Hematopoietic multipotent progenitor cell (in vitro differentiated cells): ENCODE results near the gene RXFP1. TPM values are rescaled to one million over a fixed set of nuclear protein-coding genes. Genes with fewer than 3 reads are reported as not detected.

Experiments
- DNase-seq, 3 donors: peaks; one replicate each; pipeline ENCODE4 v3.0.0-alpha.2; 2011 to 2015; ENCODE audit warnings: low read depth in 2 of 3, low spot score in 2 of 3
- total RNA-seq: library from RNA; depleted of rRNA; stranded (reverse); fragments of >200 nt; gene quantifications from one replicate; pipeline ENCODE4 v1.2.3, GENCODE V29; 2012

The RXFP1 gene
- total RNA-seq, 1 donor = 0.27 TPM

- DNase-seq = no peak
Measured at GRCh38 chr4:158540125-158540907, 18.6 kb downstream of the RXFP1 start.

- no peak for DNase-seq
Measured at GRCh38 chr4:158541506-158541905, 19.8 kb downstream of the RXFP1 start.

DNA sequence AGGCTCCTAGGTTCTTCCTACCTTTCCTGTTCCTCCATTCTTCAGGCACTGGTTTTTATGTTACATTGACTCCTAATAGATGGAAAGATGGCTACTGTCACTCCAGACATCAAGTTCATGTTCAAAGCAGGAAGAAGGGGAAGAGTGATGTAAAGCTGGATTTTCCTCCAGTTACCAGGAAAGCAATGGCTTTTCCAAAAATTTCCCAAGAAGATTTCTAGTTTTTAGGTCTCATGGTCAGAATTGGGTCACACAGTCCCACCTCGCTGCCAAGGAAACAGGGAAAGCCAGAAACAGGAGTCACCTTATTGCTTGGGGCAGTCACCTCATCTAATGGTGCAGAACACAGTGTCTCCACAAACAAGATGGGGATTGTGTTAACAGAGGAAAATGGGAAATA, 21.5 kb downstream of the RXFP1 start:
- no peak for DNase-seq

- no peak for DNase-seq
Measured at GRCh38 chr4:158544141-158544540, 22.5 kb downstream of the RXFP1 start.

- DNase-seq = no peak
Measured at GRCh38 chr4:158553364-158553763, 31.7 kb downstream of the RXFP1 start.

DNA sequence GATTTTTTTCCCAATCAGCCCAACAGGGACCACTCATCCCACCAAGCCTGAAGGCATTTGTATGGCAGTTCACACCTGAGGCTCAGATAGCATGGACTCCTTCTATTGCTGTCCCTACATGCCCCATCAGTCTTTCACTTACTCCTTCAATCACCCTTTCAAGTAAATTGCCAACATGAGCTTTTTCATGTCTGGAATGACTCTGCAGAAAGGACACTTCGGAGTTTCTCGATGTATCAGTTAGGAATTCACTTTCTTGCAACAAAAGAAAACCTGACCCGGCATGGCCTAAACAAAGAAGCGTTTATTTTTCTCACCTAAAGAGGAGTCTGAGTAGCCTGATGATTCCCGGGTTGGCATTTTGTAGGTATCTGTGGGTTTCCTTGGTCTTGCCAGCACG, 38.6 kb downstream of the RXFP1 start:
- no peak for DNase-seq

GRCh38 chr4:158566860-158567259, 45.2 kb downstream of the RXFP1 start:
- no peak for DNase-seq

- DNase-seq = no peak
Measured at GRCh38 chr4:158571736-158572135, 50.1 kb downstream of the RXFP1 start.

- DNase-seq = no peak
Measured at GRCh38 chr4:158572608-158573007, 50.9 kb downstream of the RXFP1 start.

DNA sequence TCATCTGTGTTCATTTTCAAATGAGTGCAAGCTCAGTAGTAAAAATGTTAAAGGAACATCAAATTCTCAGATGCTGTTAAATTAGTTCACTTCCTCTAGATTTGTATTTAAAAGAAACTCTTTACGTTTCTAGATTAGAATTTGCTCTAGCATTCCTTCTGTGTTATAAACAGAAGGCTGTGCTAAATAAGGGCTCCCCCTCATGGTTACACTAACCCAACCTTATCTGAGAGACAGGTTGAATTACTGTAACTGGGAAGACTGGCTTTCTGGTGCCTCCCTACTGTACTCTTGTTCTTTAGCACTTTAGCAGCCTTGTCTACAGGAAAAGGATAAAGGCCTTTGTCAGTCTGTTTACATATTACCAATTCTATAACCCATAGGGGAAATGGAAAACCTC, 56.8 kb downstream of the RXFP1 start:
- DNase-seq = peak in 2 of 3 donors; percentile 24 to 53

DNA sequence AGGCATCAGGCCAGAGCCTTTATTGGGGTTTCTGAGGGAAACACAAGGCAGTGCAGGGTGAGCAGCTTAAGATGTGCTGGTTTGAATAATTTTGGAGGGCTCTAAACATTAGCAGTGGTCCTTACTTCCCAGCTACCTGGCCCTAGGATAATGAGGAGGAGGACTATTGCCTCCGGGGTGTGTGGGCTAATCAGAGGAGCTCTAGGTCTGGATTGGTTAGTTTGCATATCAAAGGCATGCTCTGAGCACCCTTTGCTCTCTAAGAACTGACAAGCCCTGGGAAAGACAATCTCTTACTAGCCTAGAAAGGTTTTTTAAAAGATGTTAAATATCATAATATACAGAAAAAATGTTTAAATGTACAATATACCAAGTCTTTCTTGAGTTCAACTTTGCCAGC, 58.4 kb downstream of the RXFP1 start:
- no peak for DNase-seq

DNA sequence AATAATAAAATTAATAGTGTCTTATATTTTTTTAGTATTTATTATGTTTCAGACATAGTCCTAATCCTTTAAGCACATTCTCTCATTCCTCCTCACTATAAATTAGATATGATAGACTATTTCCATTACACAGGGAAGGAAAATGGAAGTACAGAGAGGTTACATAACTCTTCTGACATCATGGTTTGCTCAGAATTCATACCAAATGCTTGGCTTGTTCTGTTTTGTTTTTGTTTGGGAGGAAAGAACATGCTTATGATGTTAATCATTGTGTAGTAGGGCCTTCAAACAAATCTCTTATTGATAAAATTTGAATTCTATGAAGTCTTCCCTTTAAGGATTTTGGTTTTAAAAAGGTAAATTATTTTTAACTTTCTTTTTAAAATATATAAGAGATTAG, 59.5 kb downstream of the RXFP1 start:
- DNase-seq = no peak

DNA sequence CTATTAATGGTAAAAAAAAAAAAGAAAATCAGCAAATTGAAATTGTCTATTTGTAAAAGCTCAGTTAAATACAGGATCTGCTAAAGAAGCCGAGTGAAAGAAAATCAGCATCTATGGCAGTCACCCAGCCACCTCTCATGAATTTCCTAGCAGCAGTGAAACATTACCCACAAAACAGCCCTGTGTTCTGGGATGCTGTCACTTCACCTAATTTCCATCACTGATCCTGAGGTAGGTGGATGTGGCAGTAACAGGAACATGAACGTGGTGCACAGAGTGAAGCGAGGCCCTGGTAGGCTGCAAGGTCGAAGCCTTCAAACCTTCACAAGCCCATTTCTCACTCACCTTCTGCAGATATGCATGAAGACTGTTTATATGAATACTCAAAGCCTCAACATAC, 65.2 kb downstream of the RXFP1 start:
- DNase-seq = no peak

DNA sequence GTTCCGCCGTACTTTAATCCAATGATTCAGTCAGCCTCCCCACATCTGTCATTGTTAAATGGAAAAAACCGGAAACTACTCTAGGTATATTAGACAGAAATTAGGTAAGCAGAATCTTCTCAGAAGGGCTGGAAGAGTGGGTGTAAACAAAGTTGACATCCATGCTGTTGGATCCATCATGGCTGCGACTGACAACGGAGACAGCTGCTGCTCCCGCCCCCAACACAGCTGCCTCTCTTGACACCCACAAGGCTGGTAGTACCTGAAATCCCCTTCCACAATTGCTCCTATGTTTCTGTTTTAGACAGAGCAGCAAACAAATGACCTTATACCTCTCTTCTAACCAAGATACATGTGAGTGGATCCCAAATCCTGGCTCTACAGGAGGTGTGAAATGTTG, 66.6 kb downstream of the RXFP1 start:
- no peak for DNase-seq

- no peak for DNase-seq
Measured at GRCh38 chr4:158588777-158589176, 67.1 kb downstream of the RXFP1 start.

GRCh38 chr4:158590306-158590705, 68.6 kb downstream of the RXFP1 start:
- DNase-seq = peak in 2 of 3 donors; percentile 59 to 73

DNA sequence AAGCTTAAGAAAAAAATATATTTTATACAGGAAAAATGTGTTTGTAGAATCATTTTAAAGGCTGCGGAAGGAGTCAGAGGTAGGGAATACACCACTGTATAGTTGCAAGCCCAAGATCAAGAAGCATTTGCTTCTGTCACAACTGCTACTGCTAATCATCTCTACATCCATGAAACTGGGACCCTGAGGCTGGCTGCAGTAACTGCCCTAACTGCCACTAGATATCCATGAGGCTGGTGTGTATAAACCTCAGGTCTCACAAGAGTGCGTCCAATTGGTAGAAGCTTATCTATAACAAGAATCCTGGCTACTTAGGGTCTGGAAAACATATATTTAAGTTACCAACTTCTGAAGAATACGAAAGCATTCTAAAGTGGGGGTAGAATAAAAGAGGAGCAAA, 69.1 kb downstream of the RXFP1 start:
- DNase-seq = no peak

- DNase-seq = no peak
Measured at GRCh38 chr4:158597879-158598596, 76.4 kb downstream of the RXFP1 start.

DNA sequence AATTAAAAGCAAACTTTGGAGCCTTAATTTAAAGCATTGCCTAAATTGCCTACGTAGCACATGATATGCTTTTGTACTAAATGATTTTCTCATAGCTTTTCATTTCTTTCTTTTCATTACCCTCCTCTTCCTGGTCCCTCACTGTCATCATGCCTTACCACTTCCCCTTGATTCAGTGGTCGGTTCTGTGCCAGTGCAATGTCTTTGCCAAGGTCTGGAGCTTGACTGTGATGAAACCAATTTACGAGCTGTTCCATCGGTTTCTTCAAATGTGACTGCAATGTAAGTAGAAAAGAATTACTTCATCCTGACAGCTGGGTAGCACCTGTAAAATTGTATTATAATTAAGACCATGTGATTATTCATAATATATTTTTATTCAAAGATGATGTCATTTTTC, 77.5 kb downstream of the RXFP1 start:
- peak in 2 of 3 donors; percentile 40 to 76 for DNase-seq

GRCh38 chr4:158599765-158600498, 78.2 kb downstream of the RXFP1 start:
- DNase-seq = no peak

DNA sequence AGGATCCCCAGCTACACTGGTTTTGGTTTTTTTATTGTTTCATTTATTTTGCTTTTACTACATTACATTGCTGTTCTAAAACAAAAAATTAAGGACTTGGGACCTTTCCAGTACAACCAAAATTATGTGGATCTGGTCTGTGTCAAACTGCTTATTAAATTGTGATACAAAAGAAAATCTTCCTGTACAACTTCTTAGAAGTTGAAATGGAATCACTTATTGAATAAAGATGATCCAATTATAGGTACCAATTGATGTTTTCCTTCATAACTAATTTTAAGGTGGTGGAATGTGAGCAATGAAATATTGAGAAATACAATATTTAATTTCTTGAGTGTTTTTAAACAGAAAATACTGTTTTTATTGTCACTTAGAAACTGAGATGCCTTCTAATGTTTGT, 82.7 kb downstream of the RXFP1 start:
- DNase-seq = no peak

GRCh38 chr4:158605393-158605792, 83.7 kb downstream of the RXFP1 start:
- peak in 2 of 3 donors; percentile 14 to 58 for DNase-seq
